GM10266 (cell line): ENCODE results near the gene HMGCL.
A peak's percentile ranks its signal among the peaks of the same experiment; 100 is the strongest.
"Not testable (repeated sequence)": the region's sequence is repeated elsewhere in the genome, so short reads cannot be mapped to it uniquely, and the experiment has no call there.

Source experiments
- DNase-seq: peaks from one replicate; pipeline ENCODE4 v3.0.0; 2012; ENCODE audit errors: extremely low spot score
- TF ChIP-seq, protein P1 (sequence below): IDR thresholded peaks from 2 replicates; pipeline ENCODE4 v1.5.1; 2012; ENCODE audit warnings: mild to moderate bottlenecking, low read depth; ENCODE audit not compliant: control insufficient read depth, insufficient read depth; ENCODE audit errors: missing control alignments

HMGCL gene

DNA sequence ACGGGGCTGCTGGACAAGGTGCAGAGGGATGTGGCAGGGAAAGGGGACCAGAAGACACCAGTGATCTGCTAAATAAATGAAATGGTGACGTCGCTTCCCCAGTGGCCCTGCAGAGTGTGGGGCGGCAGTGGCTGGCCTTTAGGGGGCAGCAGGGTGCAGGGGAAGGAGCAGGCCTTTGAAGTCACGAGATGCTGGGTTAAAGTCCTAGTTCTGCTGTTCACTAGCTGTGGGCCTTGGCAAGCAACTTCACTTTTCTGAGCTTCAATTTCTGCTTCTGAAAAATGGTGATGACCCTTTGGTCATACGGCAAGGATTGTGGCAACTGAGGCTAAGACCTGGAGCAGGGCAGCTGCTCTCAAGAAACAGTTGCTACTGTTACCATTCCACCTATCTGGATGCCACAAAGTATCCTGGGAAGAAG, 15.5 kb downstream of the HMGCL start:
- TF ChIP-seq, protein P1, sequence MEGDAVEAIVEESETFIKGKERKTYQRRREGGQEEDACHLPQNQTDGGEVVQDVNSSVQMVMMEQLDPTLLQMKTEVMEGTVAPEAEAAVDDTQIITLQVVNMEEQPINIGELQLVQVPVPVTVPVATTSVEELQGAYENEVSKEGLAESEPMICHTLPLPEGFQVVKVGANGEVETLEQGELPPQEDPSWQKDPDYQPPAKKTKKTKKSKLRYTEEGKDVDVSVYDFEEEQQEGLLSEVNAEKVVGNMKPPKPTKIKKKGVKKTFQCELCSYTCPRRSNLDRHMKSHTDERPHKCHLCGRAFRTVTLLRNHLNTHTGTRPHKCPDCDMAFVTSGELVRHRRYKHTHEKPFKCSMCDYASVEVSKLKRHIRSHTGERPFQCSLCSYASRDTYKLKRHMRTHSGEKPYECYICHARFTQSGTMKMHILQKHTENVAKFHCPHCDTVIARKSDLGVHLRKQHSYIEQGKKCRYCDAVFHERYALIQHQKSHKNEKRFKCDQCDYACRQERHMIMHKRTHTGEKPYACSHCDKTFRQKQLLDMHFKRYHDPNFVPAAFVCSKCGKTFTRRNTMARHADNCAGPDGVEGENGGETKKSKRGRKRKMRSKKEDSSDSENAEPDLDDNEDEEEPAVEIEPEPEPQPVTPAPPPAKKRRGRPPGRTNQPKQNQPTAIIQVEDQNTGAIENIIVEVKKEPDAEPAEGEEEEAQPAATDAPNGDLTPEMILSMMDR = peak; percentile 94
- DNase-seq = peak; percentile 82

DNA sequence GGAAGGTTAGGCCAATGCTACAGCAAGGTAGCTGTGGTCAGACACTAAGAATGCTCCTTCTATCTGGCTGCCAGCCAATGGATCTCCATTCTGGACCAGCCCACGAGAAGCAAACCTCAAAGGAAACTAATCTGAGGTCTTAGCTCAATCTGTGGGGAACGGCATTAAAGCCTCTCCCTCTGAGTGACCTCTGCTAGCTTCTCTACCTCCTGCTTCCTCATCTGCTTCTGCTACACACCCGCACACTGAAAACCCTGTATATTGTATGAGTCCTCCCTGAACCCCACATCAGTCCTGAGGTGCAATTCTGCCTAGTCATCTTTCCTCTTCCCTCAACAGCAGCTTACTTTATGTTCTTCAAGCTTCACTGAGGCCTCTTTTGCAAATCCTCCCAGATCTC, 17.8 kb downstream of the HMGCL start:
- DNase-seq = no peak
- TF ChIP-seq, protein P1 = no peak

DNA sequence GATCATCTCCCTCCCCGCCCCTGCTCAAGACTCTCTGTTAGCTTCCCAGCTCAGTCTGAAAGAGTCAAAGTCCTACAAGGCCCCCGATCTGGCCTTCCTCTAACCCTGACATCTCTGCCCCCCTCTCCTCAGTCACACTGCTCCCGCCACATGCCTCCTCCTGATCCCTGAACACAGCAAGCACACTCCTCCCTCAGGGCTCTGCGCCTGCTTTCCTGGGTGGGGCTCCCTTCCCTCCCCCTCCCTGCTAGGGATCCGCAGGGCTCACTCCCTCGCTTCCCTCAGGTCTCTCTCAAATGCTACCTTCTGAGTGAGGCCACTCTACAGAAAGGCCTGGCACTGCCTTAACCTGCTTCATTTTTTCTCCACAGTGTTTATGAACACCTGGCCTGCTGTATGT, 18.9 kb downstream of the HMGCL start:
- no peak for DNase-seq
- TF ChIP-seq, protein P1 = no peak

DNA sequence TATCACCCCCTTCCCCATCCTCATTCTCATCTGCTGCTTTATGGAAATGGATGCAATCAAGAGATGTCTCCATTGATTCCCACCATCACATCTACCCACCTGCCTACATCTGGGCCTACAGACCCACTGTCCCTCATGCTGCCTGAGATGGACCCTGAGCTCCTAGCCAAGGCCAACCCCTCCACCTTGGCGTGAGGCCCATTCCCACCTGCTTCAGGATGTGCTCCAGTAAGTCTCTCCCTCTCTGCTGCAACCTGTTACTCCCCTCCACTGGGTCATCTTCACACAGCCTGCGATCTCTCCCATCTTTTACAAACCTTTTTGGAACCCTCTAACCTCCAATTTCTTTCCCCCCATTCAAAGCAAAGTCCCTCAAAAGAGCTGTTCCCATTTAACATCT, 20.2 kb downstream of the HMGCL start:
- DNase-seq = no peak
- TF ChIP-seq, protein P1 = no peak

DNA sequence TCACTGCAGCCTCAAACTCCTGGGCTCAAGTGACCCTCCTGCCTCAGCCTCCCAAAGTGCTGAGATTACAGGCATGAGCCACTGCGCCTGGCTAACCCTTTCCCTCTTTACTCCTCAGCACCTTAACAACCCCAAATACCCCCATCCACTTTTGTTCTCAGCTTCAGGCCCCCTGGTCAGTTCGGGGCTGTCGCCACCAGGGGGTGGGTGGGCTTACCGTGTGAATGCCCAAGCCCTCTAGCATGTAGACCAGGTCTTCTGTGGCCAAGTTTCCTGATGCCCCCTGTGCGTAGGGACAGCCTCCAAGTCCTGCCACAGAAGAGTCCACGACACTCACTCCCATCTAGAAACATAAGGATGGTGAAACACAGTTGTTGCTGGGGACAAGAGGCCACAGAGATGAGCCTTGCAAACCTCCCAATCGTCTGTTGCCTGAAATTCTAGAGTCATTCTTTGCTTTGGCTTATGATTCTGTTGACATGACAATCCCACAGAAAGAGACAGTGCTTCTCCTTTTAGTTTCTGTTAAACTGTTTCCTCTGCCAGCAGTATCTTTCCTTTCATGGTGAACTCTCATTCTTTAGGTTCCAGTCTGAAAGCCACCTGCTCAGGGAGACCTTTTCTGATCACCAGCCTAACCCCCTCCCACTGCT, 20.9 kb downstream of the HMGCL start:
- no peak for DNase-seq
- TF ChIP-seq, protein P1 = no peak

DNA sequence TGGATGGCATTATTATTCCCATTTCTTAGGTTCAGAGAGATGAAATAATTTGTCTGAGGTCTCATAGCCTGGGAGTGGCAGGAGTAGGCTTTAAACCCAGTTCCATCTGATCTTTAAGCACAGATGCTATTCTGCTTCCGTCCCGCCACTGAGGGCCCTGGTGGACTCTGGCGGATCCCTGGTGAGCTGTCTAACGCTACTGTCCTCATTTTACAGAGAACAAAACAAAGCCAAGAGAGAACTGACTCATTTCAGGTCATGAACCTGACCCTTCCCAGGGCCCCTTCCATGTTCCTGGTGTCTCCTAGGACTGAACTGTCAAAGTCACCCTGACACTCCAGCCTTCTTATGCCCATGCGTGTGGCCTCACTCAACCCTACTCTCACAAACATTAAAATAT, 21.6 kb downstream of the HMGCL start:
- TF ChIP-seq, protein P1 = no peak
- DNase-seq = no peak

DNA sequence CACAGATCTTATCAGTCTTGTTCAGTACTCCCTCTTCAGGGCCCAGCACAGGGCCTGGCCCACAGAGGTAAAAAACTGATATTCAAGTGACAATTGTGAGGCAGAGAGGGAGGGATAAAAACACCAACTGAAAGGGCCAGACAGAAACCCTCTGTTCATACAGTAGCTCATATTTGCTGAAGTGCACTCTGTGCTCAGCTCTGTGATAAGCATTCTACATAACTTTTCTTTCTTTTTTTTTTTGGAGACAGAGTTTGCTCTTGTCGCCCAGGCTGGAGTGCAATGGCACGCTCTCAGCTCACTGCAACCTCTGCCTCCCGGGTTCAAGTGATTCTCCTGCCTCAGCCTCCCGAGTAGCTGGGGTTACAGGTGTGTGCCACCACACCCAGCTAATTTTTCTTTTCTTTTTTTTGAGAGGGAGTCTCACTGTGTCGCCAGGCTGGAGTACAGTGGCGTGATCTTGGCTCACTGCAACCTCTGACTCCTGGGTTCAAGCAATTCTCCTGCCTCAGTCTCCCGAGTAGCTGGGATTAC, 22.4 kb downstream of the HMGCL start:
- DNase-seq = not testable (repeated sequence)
